GM12801 (cell line): ENCODE results near the gene STRN3.

Experiments used
- TF ChIP-seq, protein P1 (sequence below): IDR thresholded peaks from one replicate; pipeline ENCODE4 v1.5.1; 2011; ENCODE audit warnings: control low read depth; ENCODE audit not compliant: insufficient read length; ENCODE audit errors: extremely low read depth

STRN3 gene

DNA sequence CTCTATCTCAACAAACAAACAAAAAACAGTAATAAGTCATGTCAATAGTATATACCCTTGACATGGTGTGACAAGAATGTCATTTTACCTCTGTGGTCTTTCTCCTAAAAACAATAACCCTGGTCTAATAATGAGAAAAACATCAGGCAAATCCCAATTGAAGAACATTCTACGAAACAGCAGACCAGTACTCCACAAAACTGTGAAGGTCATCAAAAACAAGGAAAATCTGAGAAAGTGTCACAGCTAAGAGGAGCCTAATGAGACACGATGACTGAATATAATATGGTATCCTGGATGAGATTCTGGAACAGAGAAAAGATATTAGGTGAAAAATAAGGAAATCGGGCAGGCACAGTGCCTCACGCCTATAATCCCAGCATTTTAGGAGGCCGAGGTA, 157.4 kb downstream of the STRN3 start:
- TF ChIP-seq, protein P1, sequence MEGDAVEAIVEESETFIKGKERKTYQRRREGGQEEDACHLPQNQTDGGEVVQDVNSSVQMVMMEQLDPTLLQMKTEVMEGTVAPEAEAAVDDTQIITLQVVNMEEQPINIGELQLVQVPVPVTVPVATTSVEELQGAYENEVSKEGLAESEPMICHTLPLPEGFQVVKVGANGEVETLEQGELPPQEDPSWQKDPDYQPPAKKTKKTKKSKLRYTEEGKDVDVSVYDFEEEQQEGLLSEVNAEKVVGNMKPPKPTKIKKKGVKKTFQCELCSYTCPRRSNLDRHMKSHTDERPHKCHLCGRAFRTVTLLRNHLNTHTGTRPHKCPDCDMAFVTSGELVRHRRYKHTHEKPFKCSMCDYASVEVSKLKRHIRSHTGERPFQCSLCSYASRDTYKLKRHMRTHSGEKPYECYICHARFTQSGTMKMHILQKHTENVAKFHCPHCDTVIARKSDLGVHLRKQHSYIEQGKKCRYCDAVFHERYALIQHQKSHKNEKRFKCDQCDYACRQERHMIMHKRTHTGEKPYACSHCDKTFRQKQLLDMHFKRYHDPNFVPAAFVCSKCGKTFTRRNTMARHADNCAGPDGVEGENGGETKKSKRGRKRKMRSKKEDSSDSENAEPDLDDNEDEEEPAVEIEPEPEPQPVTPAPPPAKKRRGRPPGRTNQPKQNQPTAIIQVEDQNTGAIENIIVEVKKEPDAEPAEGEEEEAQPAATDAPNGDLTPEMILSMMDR: no peak

DNA sequence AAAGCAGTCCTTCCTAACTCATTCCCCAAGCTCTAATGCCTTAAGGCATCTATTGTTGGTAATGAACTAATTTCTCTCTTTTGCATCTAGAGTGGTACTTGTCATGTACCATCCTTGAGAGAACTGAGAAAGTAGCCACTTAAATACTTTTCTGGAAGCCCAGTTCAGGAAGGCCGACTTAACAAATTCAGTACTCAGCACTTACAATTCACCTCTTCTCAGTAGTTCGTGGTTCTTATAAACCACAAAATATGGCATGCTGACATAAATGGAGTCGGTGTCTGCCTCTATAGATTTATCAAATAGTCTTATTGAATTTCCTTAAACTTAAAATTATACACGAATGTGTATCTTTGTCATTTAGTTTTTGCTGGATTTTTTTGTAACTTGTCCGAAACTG, 161.2 kb downstream of the STRN3 start:
- TF ChIP-seq, protein P1: no peak

DNA sequence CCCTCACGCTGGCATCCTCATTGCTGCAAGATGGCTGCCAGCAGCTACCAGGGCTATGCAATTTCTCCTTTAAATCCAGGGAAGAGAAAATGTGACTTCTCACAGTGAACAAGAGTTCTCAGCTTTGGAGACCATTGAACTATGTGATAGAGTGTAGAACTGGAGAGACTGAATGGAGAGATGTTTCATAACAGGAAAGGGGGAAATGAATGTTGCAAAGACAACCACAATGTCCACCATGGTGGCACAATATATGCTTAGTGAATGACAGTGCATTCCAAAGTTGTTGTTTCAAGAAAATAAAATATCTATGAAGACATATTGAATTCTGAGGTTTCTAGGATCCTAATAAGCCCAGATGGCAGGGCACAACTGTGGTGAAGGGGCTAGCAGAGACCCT, 165.0 kb downstream of the STRN3 start:
- TF ChIP-seq, protein P1: no peak

DNA sequence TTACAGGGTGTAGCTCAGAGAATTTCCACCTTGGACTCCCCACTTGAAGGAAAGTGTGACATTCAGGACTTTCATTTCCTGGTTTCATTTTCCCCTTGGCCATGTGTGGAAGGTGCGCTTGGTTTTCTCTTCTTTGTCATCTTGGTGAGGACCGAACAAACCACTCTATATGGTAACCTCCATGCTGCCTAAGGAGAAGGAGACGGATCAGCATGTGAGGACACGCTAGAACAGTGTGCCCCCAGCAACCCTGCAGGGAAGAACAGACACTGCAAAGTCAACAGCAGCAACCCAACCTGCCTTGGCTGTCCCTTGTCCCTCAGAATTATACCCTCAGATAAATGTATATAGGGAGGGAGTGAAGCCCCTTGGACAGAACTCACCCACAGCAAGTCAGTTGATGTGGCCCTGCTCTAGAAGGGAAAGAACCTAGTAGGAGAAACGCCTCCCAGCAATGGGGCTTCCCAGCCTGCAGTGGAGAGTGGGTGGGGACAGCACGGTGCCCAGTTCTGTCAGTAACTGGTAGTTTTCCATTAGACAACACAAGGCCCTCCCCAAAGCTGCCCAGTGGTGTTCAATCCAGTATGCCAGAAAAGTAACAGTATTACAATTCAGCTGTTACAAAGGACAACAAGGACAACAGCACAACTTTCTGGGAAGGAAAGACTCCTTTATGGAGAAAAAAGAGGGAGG, 170.7 kb downstream of the STRN3 start:
- TF ChIP-seq, protein P1: no peak

DNA sequence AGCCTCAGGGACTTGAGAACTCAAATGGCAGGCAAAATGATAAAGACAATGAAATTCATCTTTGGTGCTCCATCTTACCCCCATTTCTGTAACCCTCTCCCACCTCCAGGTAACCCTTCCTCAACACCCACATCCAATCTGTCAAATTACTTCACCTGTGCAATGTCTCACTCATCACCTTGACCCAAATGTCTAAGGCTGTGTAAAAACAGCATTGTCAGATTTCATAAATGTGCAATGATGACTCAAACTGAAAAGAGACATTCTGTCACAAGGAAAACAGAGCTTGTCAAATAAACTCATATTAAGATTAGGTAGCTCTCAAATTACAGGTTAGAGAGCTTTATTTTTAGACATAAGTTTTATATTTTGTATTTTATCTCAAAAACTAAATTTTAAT, 171.7 kb downstream of the STRN3 start:
- TF ChIP-seq, protein P1: no peak

DNA sequence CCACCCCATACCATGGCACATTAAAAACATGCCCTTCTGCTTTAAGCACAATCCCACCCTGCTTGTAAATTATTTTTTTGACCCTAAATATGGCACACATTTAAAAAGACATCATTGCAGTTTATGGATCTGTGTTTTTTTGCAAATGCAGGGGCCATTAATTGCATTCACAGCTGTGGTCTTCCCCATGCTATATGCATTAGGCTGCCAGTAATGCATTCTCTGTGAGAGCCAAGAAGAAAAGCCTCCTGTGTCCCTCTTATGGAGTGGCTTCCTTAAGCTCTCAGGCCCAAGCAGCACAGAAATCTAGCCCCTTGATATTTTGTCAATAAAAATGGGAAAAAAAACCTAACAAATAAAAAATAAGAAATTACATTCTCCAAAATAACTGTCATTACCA, 172.2 kb downstream of the STRN3 start:
- TF ChIP-seq, protein P1: no peak

DNA sequence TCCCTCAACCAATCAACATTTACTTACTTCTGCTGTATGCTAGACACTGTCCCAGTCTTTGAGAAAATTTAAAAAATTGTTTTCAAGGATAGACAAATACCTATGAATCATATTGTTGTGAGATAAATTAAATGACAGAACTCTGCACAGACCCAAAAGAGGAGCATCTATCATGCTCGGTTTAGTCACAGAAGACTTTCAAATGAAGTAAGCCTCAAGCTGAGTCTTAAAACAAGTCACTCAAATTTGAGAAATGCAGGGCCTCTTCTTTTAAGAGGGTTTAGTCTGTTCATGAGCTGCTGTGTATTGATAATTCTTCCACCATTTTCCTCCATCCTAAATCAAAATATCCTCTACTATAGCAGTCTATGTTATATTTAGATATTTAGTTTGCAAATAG, 176.2 kb downstream of the STRN3 start:
- TF ChIP-seq, protein P1: no peak
